GM21786 (cell line): ENCODE measurements around the gene IRF2.
"Not testable (repeated sequence)": the region's sequence is repeated elsewhere in the genome, so short reads cannot be mapped to it uniquely, and the experiment has no call there.

Experiments
- ATAC-seq: cut with Tn5 transposase; IDR thresholded peaks from one replicate; pipeline ENCODE4 v1.9.1; 2021; ENCODE audit not compliant: unreplicated experiment

IRF2 gene

GRCh38 chr4:184392748-184393559 is 81.4 kb downstream of the IRF2 start:
- ATAC-seq = no peak

GRCh38 chr4:184392316-184392715 is 82.0 kb downstream of the IRF2 start:
- no peak for ATAC-seq

- no peak for ATAC-seq
These were observed 84.1 kb downstream of the IRF2 start for GRCh38 chr4:184389978-184390900.

- ATAC-seq = no peak
These were observed 86.2 kb downstream of the IRF2 start for GRCh38 chr4:184388106-184388505.

- ATAC-seq = no peak
These were observed 87.0 kb downstream of the IRF2 start for GRCh38 chr4:184387351-184387750.

- ATAC-seq = no peak
These were observed 88.0 kb downstream of the IRF2 start for GRCh38 chr4:184386271-184386781.

- ATAC-seq = no peak
These were observed 88.6 kb downstream of the IRF2 start for GRCh38 chr4:184385705-184386141.

- peak; percentile 21 for ATAC-seq
These were observed 89.4 kb downstream of the IRF2 start for GRCh38 chr4:184384810-184385557.

GRCh38 chr4:184384056-184384809 is 90.1 kb downstream of the IRF2 start:
- peak; percentile 73 for ATAC-seq

GRCh38 chr4:184383497-184384055 is 90.8 kb downstream of the IRF2 start:
- no peak for ATAC-seq

- peak; percentile 28 for ATAC-seq
These were observed 92.0 kb downstream of the IRF2 start for GRCh38 chr4:184382189-184382846.

- no peak for ATAC-seq
These were observed 93.6 kb downstream of the IRF2 start for GRCh38 chr4:184380707-184381106.

GRCh38 chr4:184380214-184380613 is 94.1 kb downstream of the IRF2 start:
- not testable (repeated sequence) for ATAC-seq

- no peak for ATAC-seq
These were observed 97.4 kb downstream of the IRF2 start for GRCh38 chr4:184376923-184377322.

- ATAC-seq = no peak
These were observed 98.1 kb downstream of the IRF2 start for GRCh38 chr4:184376126-184376838.

- ATAC-seq = not testable (repeated sequence)
These were observed 98.7 kb downstream of the IRF2 start for GRCh38 chr4:184375623-184376022.

- ATAC-seq = no peak
These were observed 99.3 kb downstream of the IRF2 start for GRCh38 chr4:184375027-184375426.

- ATAC-seq = no peak
These were observed 100.4 kb downstream of the IRF2 start for GRCh38 chr4:184373886-184374405.
